Sigmoid colon (tissue), 7 donors: ENCODE results near the gene TRAF3IP1. TPM values are rescaled to one million over a fixed set of nuclear protein-coding genes. Genes with fewer than 3 reads are reported as not detected.

ENCODE experiments used
- DNase-seq: peaks from one replicate; pipeline ENCODE4 v3.0.0-alpha.2; 2019
- H3K27ac ChIP-seq, 4 donors: fragments of 200-600 bp; sonication (generic); one replicate each; pipeline ENCODE4 v1.5.1; 2016 to 2019; ENCODE audit warnings: mild to moderate bottlenecking in 1 of 4
- H3K27me3 ChIP-seq, 3 donors: fragments of 200-600 bp; sonication (generic); one replicate each; pipeline ENCODE4 v1.5.1; 2019; ENCODE audit warnings: mild to moderate bottlenecking in 1 of 3
- H3K36me3 ChIP-seq, 4 donors: fragments of 200-600 bp; sonication (generic); one replicate each; pipeline ENCODE4 v1.5.1; 2016 to 2019
- H3K4me1 ChIP-seq, 4 donors: fragments of 200-600 bp; sonication (generic); one replicate each; pipeline ENCODE4 v1.5.1; 2017 to 2019
- H3K4me3 ChIP-seq, 4 donors: fragments of 200-600 bp; sonication (generic); one replicate each; pipeline ENCODE4 v1.5.1; 2017 to 2019; ENCODE audit warnings: mild to moderate bottlenecking in 2 of 4, moderate library complexity in 1 of 4
- H3K9me3 ChIP-seq, 4 donors: fragments of 200-600 bp in 3 of 4; sonication (generic) in 3 of 4; one replicate each; pipeline versions ENCODE4 v1.5.1 to v1.6.1; 2013 to 2019
- CTCF ChIP-seq, 4 experiments: fragments of 450-650 bp in 3 of 4; fragments of 200-600 bp in 1 of 4; IDR thresholded peaks; one replicate each; pipeline ENCODE4 v1.5.1; 2016 to 2019; ENCODE audit warnings: antibody characterized with exemption in 4 of 4, mild to moderate bottlenecking in 3 of 4, moderate library complexity in 2 of 4
- EP300 ChIP-seq, 4 donors: sonication (generic); formaldehyde crosslinking; IDR thresholded peaks; one replicate each; pipeline ENCODE4 v1.6.1; 2017; ENCODE audit warnings: antibody characterized with exemption in 4 of 4
- POLR2A ChIP-seq, 2 donors: fragments of 450-650 bp; IDR thresholded peaks; one replicate each; pipeline ENCODE4 v1.6.1; 2016; ENCODE audit warnings: antibody characterized with exemption in 2 of 2, mild to moderate bottlenecking in 2 of 2, moderate library complexity in 2 of 2
- POLR2AphosphoS5 ChIP-seq, 4 donors: sonication (generic); formaldehyde crosslinking; IDR thresholded peaks; one replicate each; pipeline ENCODE4 v1.6.1; 2017; ENCODE audit warnings: antibody characterized with exemption in 4 of 4
- whole genome bisulfite sequencing, 2 donors: extraction: QIAGEN DNeasy Blood & Tissue Kit; methylation state at CpG; one replicate each; pipeline ENCODE4 v1.1.7; 2013; 5-methylcytosine and 5-hydroxymethylcytosine counted together
- intact Hi-C: fragments of 100-400 bp; cut with DNase I; formaldehyde crosslinking; loops from one replicate; pipeline ENCODE4 v1.15.1; 2023
- polyA plus RNA-seq, 3 donors: library from polyadenylated mRNA; stranded (reverse); fragments of 200-250 nt; gene quantifications; one replicate each; pipeline ENCODE4 v1.2.3, GENCODE V29; 2013
- total RNA-seq, 4 donors: library from RNA; depleted of rRNA; stranded (reverse); fragments of >200 nt; gene quantifications; one replicate each; pipeline ENCODE4 v1.1.0, GENCODE V29; 2016
- donor health status: healthy with polysubstance abuse.
- donor health status: Bipolar disorder and iron deficiency.
- donor health status: healthy.

TRAF3IP1 gene
- total and polyA plus RNA-seq, 7 donors: 6.9 to 20.8 (median 17.5) TPM

- Histone ChIP-seq H3K27me3 (no peaks in the 10 kb centered on the region), H3K36me3 (no peaks in the 10 kb centered on the region), H3K4me1 (peaks cover 0 to 68% (median 52%) of the 10 kb centered on the region in 4 donors), H3K27ac (peak overlapping the region; percentile 93 to 97 (median 94)), H3K4me3 (no peak overlapping the region), H3K9me3 (no peaks in the 10 kb centered on the region)
- WGBS, 2 donors: 9 to 50% methylated on average over 7 of the region's 7 CpGs
- TF ChIP-seq POLR2AphosphoS5 (IDR thresholded peaks at IDR 0.05) (peak; percentile 39 to 75 (median 50)), POLR2A (IDR thresholded peaks at IDR 0.05) (no peak), EP300 (IDR thresholded peaks at IDR 0.05) (peak in 2 of 4 donors; percentile 63 to 68), CTCF (IDR thresholded peaks at IDR 0.05) (no peak)
- peak; percentile 96 for DNase-seq
- intact Hi-C loops: loop anchor here (5.0 kb wide), 2 partner anchors 142 to 312 kb away; partner anchors contain the start of gene ASB1
Measured at GRCh38 chr2:238285653-238286082, 34.6 kb upstream of the TRAF3IP1 start.

- no peaks in the 10 kb centered on the region for H3K27me3 ChIP-seq
- 10 to 53% methylated on average over 7 of the region's 7 CpGs for WGBS, 2 donors
- DNase-seq: no peak
- H3K4me3 ChIP-seq: peak overlapping the region in 1 of 4 donors; percentile 77
- peaks cover 0 to 68% (median 52%) of the 10 kb centered on the region in 4 donors for H3K4me1 ChIP-seq
- peak overlapping the region; percentile 93 to 97 (median 94) for H3K27ac ChIP-seq
- H3K9me3 ChIP-seq: no peaks in the 10 kb centered on the region
- TF ChIP-seq POLR2AphosphoS5 (IDR thresholded peaks at IDR 0.05) (no peak), POLR2A (IDR thresholded peaks at IDR 0.05) (no peak), EP300 (IDR thresholded peaks at IDR 0.05) (no peak), CTCF (IDR thresholded peaks at IDR 0.05) (no peak)
- no peaks in the 10 kb centered on the region for H3K36me3 ChIP-seq
- intact Hi-C loops: loop anchor here (5.0 kb wide), 2 partner anchors 141 to 311 kb away; partner anchors contain the start of gene ASB1
Measured at GRCh38 chr2:238286095-238286494, 34.2 kb upstream of the TRAF3IP1 start.

- H3K27me3 ChIP-seq: no peaks in the 10 kb centered on the region
- H3K4me3 ChIP-seq: peak overlapping the region in 2 of 4 donors; percentile 77 to 84
- intact Hi-C loops: loop anchor here (5.0 kb wide), 2 partner anchors 141 to 311 kb away; partner anchors contain the start of gene ASB1
- peak; percentile 93 for DNase-seq
- no peaks in the 10 kb centered on the region for H3K9me3 ChIP-seq
- WGBS, 2 donors: 10 to 52% methylated on average over 7 of the region's 7 CpGs
- TF ChIP-seq POLR2AphosphoS5 (IDR thresholded peaks at IDR 0.05) (peak; percentile 60 to 83 (median 69)), EP300 (IDR thresholded peaks at IDR 0.05) (peak in 2 of 4 donors; percentile 50 to 86), POLR2A (IDR thresholded peaks at IDR 0.05) (no peak), CTCF (IDR thresholded peaks at IDR 0.05) (peak in 1 of 4 experiments; percentile 15)
- H3K4me1 ChIP-seq: peaks cover 0 to 68% (median 52%) of the 10 kb centered on the region in 4 donors
- H3K27ac ChIP-seq: peak overlapping the region; percentile 93 to 97 (median 94)
- no peaks in the 10 kb centered on the region for H3K36me3 ChIP-seq
Measured at GRCh38 chr2:238286551-238286950, 33.8 kb upstream of the TRAF3IP1 start.

- intact Hi-C loops: loop anchor here (5.0 kb wide), 2 partner anchors 140 to 310 kb away; partner anchors contain the start of gene ASB1
- TF ChIP-seq POLR2A (IDR thresholded peaks at IDR 0.05) (no peak), CTCF (IDR thresholded peaks at IDR 0.05) (no peak), POLR2AphosphoS5 (IDR thresholded peaks at IDR 0.05) (no peak), EP300 (IDR thresholded peaks at IDR 0.05) (no peak)
- WGBS, 2 donors: 14 to 62% methylated on average over 11 of the region's 11 CpGs
- no peaks in the 10 kb centered on the region for H3K9me3 ChIP-seq
- H3K4me3 ChIP-seq: peak overlapping the region; percentile 77 to 86 (median 84)
- no peaks in the 10 kb centered on the region for H3K27me3 ChIP-seq
- DNase-seq: peak; percentile 63
- H3K27ac ChIP-seq: peak overlapping the region; percentile 93 to 97 (median 94)
- peaks cover 0 to 62% (median 49%) of the 10 kb centered on the region in 4 donors for H3K4me1 ChIP-seq
- no peaks in the 10 kb centered on the region for H3K36me3 ChIP-seq
Measured at GRCh38 chr2:238286987-238287736, 33.2 kb upstream of the TRAF3IP1 start.
